Kidney (tissue), 14 donors: ENCODE results near the gene CCDC85C. TPM values are rescaled to one million over a fixed set of nuclear protein-coding genes. Genes with fewer than 3 reads are reported as not detected.

Source experiments
- DNase-seq, 5 donors: peaks; one replicate each; pipeline ENCODE4 v3.0.0-alpha.2; 2013 to 2020
- FAIRE-seq: peaks from 2 replicates; lab custom pipeline; 2012; peaks lifted over from hg19 to GRCh38; lab: Jason Lieb, UNC
- H3K27ac ChIP-seq, 2 donors: one replicate each; pipeline ENCODE4 v1.7.0; 2013; ENCODE audit warnings: low read depth in 2 of 2, low read length in 2 of 2, inconsistent platforms in 1 of 2
- H3K27me3 ChIP-seq: one replicate; pipeline ENCODE4 v1.7.1; 2013; ENCODE audit warnings: low read length, inconsistent platforms; ENCODE audit not compliant: control insufficient read depth, insufficient read depth
- H3K36me3 ChIP-seq, 3 donors: one replicate each; pipeline versions ENCODE4 v1.7.0 to v1.7.1; 2013; ENCODE audit warnings: low read length in 3 of 3, control low read depth in 1 of 3, inconsistent platforms in 1 of 3; ENCODE audit not compliant: insufficient read depth in 3 of 3, control insufficient read depth in 2 of 3
- H3K4me1 ChIP-seq, 3 donors: one replicate each; pipeline versions ENCODE4 v1.7.0 to v1.7.1; 2013; ENCODE audit warnings: low read length in 3 of 3, inconsistent platforms in 1 of 3, low read depth in 1 of 3; ENCODE audit not compliant: control insufficient read depth in 2 of 3, insufficient read depth in 2 of 3
- H3K4me3 ChIP-seq, 3 donors: one replicate each; pipeline versions ENCODE4 v1.7.0 to v1.8.1; 2013; ENCODE audit warnings: low read length in 3 of 3, control low read depth in 1 of 3, inconsistent platforms in 1 of 3
- H3K9ac ChIP-seq, 3 donors: one replicate each; pipeline versions ENCODE4 v1.7.0 to v1.7.1; 2013; ENCODE audit warnings: low read length in 3 of 3, control low read depth in 1 of 3, inconsistent platforms in 1 of 3
- H3K9me3 ChIP-seq, 3 donors: one replicate each; pipeline versions ENCODE4 v1.7.0 to v1.7.1; 2013; ENCODE audit warnings: low read length in 3 of 3, control low read depth in 1 of 3, inconsistent platforms in 1 of 3; ENCODE audit not compliant: control insufficient read depth in 2 of 3, insufficient read depth in 1 of 3
- intact Hi-C: fragments of 100-400 bp; cut with DNase I; formaldehyde crosslinking; loops from one replicate; pipeline ENCODE4 v1.11.1; 2022
- polyA plus RNA-seq: library from polyadenylated mRNA; stranded (reverse); fragments of 350-450 nt; fragmentation: Illumina TruSeq; extraction: RNeasy Lipid Tissue Mini Kit (QIAGEN cat#74804); gene quantifications from one replicate; pipeline ENCODE4 v1.2.3, GENCODE V29; 2014; ENCODE audit warnings: low read depth, low replicate concordance; ENCODE audit not compliant: insufficient read depth
- total RNA-seq: library from RNA; stranded (reverse); fragmentation: NEBNext Ultra II Directional; extraction: Animal tissue kit (Norgen Biotek cat#: 25700); gene quantifications from one replicate; pipeline ENCODE4 v1.2.1, GENCODE V29; 2021
- TF ChIP-seq, protein P1 (sequence below): IDR thresholded peaks from 3 replicates; pipeline ENCODE4 v1.5.1; 2012; ENCODE audit warnings: mild to moderate bottlenecking, moderate library complexity, borderline replicate concordance; ENCODE audit not compliant: insufficient read depth; ENCODE audit errors: extremely low read depth
- donor health status: control.
- donor health status: control.
- donor health status: control.
- donor health status: control.
- donor health status: control.
- donor health status: DM: yes; HTN: yes; CAD: no.
- donor health status: Normal renal cell carcinoma (clear cell type).

The CCDC85C gene
- total and polyA plus RNA-seq, 2 donors from 2014 or later, result 14.7 to 21.4 TPM

DNA sequence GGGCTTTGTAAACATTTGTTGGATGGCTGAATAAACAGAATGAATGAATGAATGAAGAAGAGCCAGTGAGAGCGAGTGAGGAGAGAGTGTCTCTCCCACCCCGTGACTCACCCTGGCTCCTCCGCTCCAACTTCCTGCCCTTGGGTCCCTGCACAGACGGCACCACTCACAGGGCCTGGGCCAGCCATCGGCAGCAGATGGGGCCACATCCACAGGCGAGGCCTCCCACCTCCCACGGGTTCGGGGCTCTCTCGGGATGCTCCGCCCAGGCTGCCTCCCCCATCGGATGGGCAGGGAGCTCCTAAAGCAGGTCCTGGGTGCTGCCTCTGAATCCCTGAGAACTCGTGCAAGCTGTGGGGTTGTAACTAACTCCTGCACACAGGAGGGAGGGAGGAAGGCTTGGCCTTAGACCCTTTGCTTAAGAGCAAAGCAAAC, 81.5 kb downstream of the CCDC85C start:
- no peaks in the 10 kb centered on the region for H3K36me3 ChIP-seq
- H3K27ac ChIP-seq, result no peak overlapping the region
- no peak overlapping the region for H3K4me3 ChIP-seq
- intact Hi-C loops, result no loop called here
- no peaks in the 10 kb centered on the region for H3K27me3 ChIP-seq
- no peak overlapping the region for H3K9ac ChIP-seq
- DNase-seq, result peak; percentile 37 to 74 (median 66)
- TF ChIP-seq, protein P1, sequence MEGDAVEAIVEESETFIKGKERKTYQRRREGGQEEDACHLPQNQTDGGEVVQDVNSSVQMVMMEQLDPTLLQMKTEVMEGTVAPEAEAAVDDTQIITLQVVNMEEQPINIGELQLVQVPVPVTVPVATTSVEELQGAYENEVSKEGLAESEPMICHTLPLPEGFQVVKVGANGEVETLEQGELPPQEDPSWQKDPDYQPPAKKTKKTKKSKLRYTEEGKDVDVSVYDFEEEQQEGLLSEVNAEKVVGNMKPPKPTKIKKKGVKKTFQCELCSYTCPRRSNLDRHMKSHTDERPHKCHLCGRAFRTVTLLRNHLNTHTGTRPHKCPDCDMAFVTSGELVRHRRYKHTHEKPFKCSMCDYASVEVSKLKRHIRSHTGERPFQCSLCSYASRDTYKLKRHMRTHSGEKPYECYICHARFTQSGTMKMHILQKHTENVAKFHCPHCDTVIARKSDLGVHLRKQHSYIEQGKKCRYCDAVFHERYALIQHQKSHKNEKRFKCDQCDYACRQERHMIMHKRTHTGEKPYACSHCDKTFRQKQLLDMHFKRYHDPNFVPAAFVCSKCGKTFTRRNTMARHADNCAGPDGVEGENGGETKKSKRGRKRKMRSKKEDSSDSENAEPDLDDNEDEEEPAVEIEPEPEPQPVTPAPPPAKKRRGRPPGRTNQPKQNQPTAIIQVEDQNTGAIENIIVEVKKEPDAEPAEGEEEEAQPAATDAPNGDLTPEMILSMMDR, result no peak
- FAIRE-seq, result no peak
- no peaks in the 10 kb centered on the region for H3K9me3 ChIP-seq
- peaks cover 0 to 10% (median 0%) of the 10 kb centered on the region in 3 donors for H3K4me1 ChIP-seq

DNA sequence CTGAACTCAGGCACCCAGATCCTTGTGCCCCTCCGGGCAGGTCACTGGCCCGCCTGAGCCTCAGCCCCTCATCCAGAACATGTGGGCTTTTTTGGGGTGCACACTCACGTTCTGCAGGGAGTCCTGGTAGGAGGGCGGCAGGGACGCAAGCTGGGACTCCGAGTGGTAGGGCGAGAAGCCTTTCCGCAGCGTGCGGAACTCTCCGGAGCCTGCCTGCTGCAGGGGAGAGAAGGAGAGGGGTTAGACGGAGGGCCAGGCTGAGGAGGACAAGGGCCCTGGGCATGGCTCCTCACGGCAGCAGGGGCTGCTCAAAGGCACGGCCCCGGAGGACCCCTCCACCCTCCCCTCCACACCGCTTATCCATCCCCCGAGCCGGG, 82.0 kb downstream of the CCDC85C start:
- no peak overlapping the region for H3K9ac ChIP-seq
- H3K4me1 ChIP-seq, result peaks cover 0 to 10% (median 0%) of the 10 kb centered on the region in 3 donors
- peak in 1 of 5 donors; percentile 51 for DNase-seq
- TF ChIP-seq, protein P1, result no peak
- no peak for FAIRE-seq
- intact Hi-C loops, result no loop called here
- H3K9me3 ChIP-seq, result no peaks in the 10 kb centered on the region
- no peak overlapping the region for H3K4me3 ChIP-seq
- H3K36me3 ChIP-seq, result no peaks in the 10 kb centered on the region
- H3K27me3 ChIP-seq, result no peaks in the 10 kb centered on the region
- no peak overlapping the region for H3K27ac ChIP-seq

DNA sequence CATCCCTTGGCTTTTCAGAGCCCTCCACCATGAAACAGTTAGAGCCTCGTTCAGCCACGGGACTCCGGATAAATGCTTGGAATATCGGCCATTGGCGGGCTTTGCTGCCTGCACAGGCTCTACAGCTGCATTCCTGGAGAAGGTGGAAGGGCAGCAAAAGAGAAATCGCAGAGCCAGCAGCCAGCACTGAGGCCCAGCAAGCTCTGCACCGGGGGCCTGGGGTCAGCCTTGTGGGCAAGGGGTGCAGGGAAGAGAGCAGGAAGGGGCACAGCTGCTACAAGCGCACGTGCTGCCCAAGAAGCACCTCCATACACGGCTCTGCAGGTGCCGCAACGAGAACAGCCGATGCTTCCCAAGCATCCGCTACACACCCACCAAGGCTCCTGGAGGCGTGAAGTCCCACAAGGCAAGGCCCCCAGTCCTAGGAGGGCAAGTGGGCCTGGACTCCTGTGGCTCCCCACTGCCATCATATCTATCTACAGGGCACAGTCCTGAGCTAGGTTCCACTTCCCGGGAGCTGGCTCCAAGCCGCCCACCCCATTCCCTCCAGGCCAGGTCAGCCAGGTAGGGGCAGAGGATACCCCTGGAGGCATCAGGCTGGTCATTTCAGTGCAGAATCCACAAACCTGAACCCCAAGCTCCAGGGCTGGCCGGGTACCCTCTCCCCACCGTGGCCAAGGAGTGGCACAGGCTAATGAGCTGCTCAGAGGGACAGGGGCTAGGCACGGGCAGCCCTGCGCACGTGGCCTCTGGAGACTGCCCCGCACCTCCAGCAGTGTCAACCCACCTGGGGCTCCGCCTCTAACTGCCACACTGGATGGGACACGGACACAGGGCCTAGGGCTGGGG, 82.6 kb downstream of the CCDC85C start:
- no peak overlapping the region for H3K27ac ChIP-seq
- FAIRE-seq, result no peak
- DNase-seq, result peak in 2 of 5 donors; percentile 54 to 60

More for the DNA sequence above, 82.6 kb downstream of the CCDC85C start:
- intact Hi-C loops, result no loop called here
- TF ChIP-seq, protein P1, result no peak
- Histone ChIP-seq H3K9ac (no peak overlapping the region), H3K4me1 (peaks cover 0 to 10% (median 0%) of the 10 kb centered on the region in 3 donors), H3K9me3 (no peaks in the 10 kb centered on the region), H3K4me3 (no peak overlapping the region), H3K27me3 (no peaks in the 10 kb centered on the region), H3K36me3 (no peaks in the 10 kb centered on the region)
